Measurements from ENCODE around the gene COTL1. TPM values are rescaled to one million over a fixed set of nuclear protein-coding genes. Genes with fewer than 3 reads are reported as not detected.

COTL1 gene
- total and polyA plus RNA-seq, 2 of the 13 experiments (the other 11 are each of a cell fraction or from before 2014, with no cell fraction given): 8.7 to 16.9 TPM

DNA sequence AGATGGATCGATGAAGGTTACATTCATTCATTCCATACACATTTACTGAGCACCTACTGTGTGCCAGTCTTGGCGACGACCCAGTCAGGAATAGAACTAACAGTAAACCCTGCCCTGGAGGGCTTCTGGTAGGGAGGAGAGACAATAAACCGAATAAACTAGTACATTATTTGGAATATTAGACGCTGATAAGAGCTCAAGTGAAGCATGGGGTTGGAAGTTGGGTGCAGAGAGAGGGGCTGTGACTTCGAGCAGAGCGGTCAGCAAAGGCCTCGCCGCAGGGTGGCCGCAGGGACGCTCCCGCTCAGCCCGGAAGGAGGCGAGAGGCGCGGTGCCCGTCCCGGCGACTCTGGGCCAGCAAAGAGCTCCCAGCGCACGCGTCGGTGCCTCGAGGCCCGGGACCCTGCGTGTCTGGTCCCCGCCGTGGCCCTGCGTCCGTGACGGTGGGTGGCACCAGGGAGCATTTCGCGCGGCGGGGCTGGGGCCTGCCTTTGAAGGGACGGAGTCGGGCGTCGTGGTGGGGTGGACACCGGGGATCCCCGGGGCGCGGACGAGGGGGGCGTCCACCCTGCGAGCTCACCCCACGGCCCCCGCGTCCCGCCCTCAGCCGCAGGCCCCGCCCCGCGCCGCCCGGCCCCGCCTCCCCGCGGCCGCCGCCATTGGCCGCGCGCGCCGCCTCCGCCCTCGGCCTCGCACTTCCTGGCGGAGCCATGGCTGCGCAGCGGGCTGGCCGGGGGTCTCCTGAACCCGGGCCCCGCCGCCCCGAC lies 30.1 kb upstream of the COTL1 start, which contains the start of gene KLHL36 (continued):
- TF ChIP-seq, protein P1, sequence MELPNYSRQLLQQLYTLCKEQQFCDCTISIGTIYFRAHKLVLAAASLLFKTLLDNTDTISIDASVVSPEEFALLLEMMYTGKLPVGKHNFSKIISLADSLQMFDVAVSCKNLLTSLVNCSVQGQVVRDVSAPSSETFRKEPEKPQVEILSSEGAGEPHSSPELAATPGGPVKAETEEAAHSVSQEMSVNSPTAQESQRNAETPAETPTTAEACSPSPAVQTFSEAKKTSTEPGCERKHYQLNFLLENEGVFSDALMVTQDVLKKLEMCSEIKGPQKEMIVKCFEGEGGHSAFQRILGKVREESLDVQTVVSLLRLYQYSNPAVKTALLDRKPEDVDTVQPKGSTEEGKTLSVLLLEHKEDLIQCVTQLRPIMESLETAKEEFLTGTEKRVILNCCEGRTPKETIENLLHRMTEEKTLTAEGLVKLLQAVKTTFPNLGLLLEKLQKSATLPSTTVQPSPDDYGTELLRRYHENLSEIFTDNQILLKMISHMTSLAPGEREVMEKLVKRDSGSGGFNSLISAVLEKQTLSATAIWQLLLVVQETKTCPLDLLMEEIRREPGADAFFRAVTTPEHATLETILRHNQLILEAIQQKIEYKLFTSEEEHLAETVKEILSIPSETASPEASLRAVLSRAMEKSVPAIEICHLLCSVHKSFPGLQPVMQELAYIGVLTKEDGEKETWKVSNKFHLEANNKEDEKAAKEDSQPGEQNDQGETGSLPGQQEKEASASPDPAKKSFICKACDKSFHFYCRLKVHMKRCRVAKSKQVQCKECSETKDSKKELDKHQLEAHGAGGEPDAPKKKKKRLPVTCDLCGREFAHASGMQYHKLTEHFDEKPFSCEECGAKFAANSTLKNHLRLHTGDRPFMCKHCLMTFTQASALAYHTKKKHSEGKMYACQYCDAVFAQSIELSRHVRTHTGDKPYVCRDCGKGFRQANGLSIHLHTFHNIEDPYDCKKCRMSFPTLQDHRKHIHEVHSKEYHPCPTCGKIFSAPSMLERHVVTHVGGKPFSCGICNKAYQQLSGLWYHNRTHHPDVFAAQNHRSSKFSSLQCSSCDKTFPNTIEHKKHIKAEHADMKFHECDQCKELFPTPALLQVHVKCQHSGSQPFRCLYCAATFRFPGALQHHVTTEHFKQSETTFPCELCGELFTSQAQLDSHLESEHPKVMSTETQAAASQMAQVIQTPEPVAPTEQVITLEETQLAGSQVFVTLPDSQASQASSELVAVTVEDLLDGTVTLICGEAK (IDR thresholded peaks at IDR 0.05): no peak
- TF ChIP-seq, protein P1 (CRISPR knock-in tag; IDR thresholded peaks at IDR 0.05): peak; percentile 87
- TF ChIP-seq, protein P2, sequence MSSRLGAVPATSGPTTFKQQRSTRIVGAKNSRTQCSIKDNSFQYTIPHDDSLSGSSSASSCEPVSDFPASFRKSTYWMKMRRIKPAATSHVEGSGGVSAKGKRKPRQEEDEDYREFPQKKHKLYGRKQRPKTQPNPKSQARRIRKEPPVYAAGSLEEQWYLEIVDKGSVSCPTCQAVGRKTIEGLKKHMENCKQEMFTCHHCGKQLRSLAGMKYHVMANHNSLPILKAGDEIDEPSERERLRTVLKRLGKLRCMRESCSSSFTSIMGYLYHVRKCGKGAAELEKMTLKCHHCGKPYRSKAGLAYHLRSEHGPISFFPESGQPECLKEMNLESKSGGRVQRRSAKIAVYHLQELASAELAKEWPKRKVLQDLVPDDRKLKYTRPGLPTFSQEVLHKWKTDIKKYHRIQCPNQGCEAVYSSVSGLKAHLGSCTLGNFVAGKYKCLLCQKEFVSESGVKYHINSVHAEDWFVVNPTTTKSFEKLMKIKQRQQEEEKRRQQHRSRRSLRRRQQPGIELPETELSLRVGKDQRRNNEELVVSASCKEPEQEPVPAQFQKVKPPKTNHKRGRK (CRISPR knock-in tag; IDR thresholded peaks at IDR 0.05): no peak
- TF ChIP-seq REPIN1 (CRISPR knock-in tag; IDR thresholded peaks at IDR 0.05; ENCODE audit: borderline replicate concordance, low read depth) (no peak), ZNF230 (CRISPR knock-in tag; IDR thresholded peaks at IDR 0.05) (peak; percentile 95), ZNF335 (CRISPR knock-in tag; IDR thresholded peaks at IDR 0.05) (no peak), ZNF329 (CRISPR knock-in tag; IDR thresholded peaks at IDR 0.05; ENCODE audit: low read depth) (0 out of 2 replicates have a peak, but pooled peaks have one; percentile 50), TBP (CRISPR knock-in tag; IDR thresholded peaks at IDR 0.05) (no peak), MAZ (IDR thresholded peaks at IDR 0.05; ENCODE audit: borderline replicate concordance, low read depth, low read length) (peak; percentile 41; the same call in 1 of the 2 replicates), MAZ (CRISPR knock-in tag; IDR thresholded peaks at IDR 0.05; ENCODE audit: low read depth) (peak; percentile 68), BRD4 (CRISPR knock-in tag; IDR thresholded peaks at IDR 0.05) (0 out of 2 replicates have a peak, but pooled peaks have one; percentile 55), CENPT (CRISPR knock-in tag; IDR thresholded peaks at IDR 0.05; ENCODE audit: low read depth) (no peak), ZNF180 (CRISPR knock-in tag; IDR thresholded peaks at IDR 0.05; ENCODE audit: borderline replicate concordance, low read depth) (no peak), ZNF296 (CRISPR knock-in tag; conservative IDR thresholded peaks at IDR 0.05) (no peak), ZNF644 (CRISPR knock-in tag; IDR thresholded peaks at IDR 0.05; ENCODE audit: low read depth) (no peak), PPARG (CRISPR knock-in tag; conservative IDR thresholded peaks at IDR 0.05) (no peak)
- TF ChIP-seq, protein P3, sequence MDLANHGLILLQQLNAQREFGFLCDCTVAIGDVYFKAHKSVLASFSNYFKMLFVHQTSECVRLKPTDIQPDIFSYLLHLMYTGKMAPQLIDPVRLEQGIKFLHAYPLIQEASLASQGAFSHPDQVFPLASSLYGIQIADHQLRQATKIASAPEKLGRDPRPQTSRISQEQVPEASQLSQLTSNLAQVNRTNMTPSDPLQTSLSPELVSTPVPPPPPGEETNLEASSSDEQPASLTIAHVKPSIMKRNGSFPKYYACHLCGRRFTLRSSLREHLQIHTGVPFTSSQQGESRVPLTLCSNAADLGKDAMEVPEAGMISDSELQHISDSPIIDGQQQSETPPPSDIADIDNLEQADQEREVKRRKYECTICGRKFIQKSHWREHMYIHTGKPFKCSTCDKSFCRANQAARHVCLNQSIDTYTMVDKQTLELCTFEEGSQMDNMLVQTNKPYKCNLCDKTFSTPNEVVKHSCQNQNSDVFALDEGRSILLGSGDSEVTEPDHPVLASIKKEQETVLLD (CRISPR knock-in tag; IDR thresholded peaks at IDR 0.05; ENCODE audit: low read depth): 0 out of 2 replicates have a peak, but pooled peaks have one; percentile 19
